Neural progenitor cell (in vitro differentiated cells): ENCODE results near the gene REXO5. TPM values are rescaled to one million over a fixed set of nuclear protein-coding genes. Genes with fewer than 3 reads are reported as not detected.

Source experiments
- DNase-seq: peaks from one replicate; pipeline ENCODE4 v3.0.0-alpha.2; 2016; ENCODE audit warnings: low spot score
- H2AFZ ChIP-seq: fragments of 200-600 bp; sonication (generic); replicated peaks from 2 replicates; pipeline ENCODE4 v1.6.1; 2016; ENCODE audit warnings: antibody characterized with exemption
- H3F3A ChIP-seq: fragments of 200-600 bp; sonication (generic); 2 replicates; pipeline ENCODE4 v1.6.1; 2016; ENCODE audit warnings: antibody characterized with exemption, low read depth
- H3K27ac ChIP-seq: fragments of 200-600 bp; sonication (generic); 2 replicates; pipeline ENCODE4 v1.5.1; 2016; ENCODE audit warnings: mild to moderate bottlenecking
- H3K27me3 ChIP-seq: fragments of 200-600 bp; sonication (generic); 2 replicates; pipeline ENCODE4 v1.6.1; 2016; ENCODE audit warnings: mild to moderate bottlenecking, moderate library complexity
- H3K36me3 ChIP-seq: fragments of 200-600 bp; sonication (generic); 2 replicates; pipeline ENCODE4 v1.5.1; 2016
- H3K4me1 ChIP-seq: fragments of 200-600 bp; sonication (generic); 2 replicates; pipeline ENCODE4 v1.6.1; 2016; ENCODE audit warnings: mixed run types
- H3K4me2 ChIP-seq: fragments of 200-600 bp; sonication (generic); 2 replicates; pipeline ENCODE4 v1.6.1; 2016
- H3K4me3 ChIP-seq: fragments of 200-600 bp; sonication (generic); 2 replicates; pipeline ENCODE4 v1.5.1; 2016
- H3K79me2 ChIP-seq: fragments of 200-600 bp; sonication (generic); 2 replicates; pipeline ENCODE4 v1.6.1; 2016; ENCODE audit warnings: low read depth
- H3K9ac ChIP-seq: fragments of 200-600 bp; sonication (generic); 2 replicates; pipeline ENCODE4 v1.6.1; 2016
- H3K9me3 ChIP-seq: fragments of 200-600 bp; sonication (generic); 2 replicates; pipeline ENCODE4 v1.5.1; 2016; ENCODE audit warnings: low read depth
- H4K20me1 ChIP-seq: fragments of 200-600 bp; sonication (generic); 2 replicates; pipeline ENCODE4 v1.6.1; 2016; ENCODE audit warnings: low read depth
- H3K27ac Mint-ChIP-seq: 3 replicates; pipeline ENCODE4 v1.8.0; 2021; ENCODE audit warnings: mixed read lengths
- H3K27me3 Mint-ChIP-seq: 2 replicates; pipeline ENCODE4 v1.8.0; 2022; ENCODE audit warnings: low read depth, mild to moderate bottlenecking, inconsistent platforms, moderate library complexity, mixed read lengths; ENCODE audit not compliant: insufficient read depth
- H3K36me3 Mint-ChIP-seq: 3 replicates; pipeline ENCODE4 v1.8.0; 2021; ENCODE audit warnings: mixed read lengths
- H3K4me1 Mint-ChIP-seq: 3 replicates; pipeline ENCODE4 v1.8.0; 2021; ENCODE audit warnings: mixed read lengths
- H3K4me3 Mint-ChIP-seq: 3 replicates; pipeline ENCODE4 v1.8.0; 2021; ENCODE audit warnings: mild to moderate bottlenecking, moderate library complexity, mixed read lengths
- H3K9me3 Mint-ChIP-seq: 3 replicates; pipeline ENCODE4 v1.8.0; 2020; ENCODE audit warnings: mixed read lengths
- CTCF ChIP-seq: fragments of 200-600 bp; sonication (generic); IDR thresholded peaks from 2 replicates; pipeline ENCODE4 v1.5.1; 2017; ENCODE audit warnings: antibody characterized with exemption, mild to moderate bottlenecking
- EZH2 ChIP-seq: fragments of 200-600 bp; sonication (generic); IDR thresholded peaks from 2 replicates; pipeline ENCODE4 v1.6.1; 2017; ENCODE audit warnings: antibody characterized with exemption, mild to moderate bottlenecking, moderate library complexity
- EZH2phosphoT487 ChIP-seq: fragments of 200-600 bp; sonication (generic); IDR thresholded peaks from 2 replicates; pipeline ENCODE4 v1.6.1; 2017; ENCODE audit warnings: antibody characterized with exemption
- total RNA-seq: library from RNA; depleted of rRNA; stranded (reverse); fragments of >200 nt; gene quantifications from 2 replicates; pipeline ENCODE4 v1.2.3, GENCODE V29; 2015; ENCODE audit warnings: low replicate concordance

Gene REXO5
- total RNA-seq, 1 donor from 2014 or later: 13.1 TPM

- Histone ChIP-seq H3K9ac (no peak overlapping the region), H4K20me1 (no peaks in the 10 kb centered on the region), H3K9me3 (no peaks in the 10 kb centered on the region), H3F3A (no peaks in the 10 kb centered on the region), H3K27ac (no peak overlapping the region), H3K27me3 (no peaks in the 10 kb centered on the region), H3K4me1 (no peaks in the 10 kb centered on the region), H3K79me2 (no peaks in the 10 kb centered on the region), H2AFZ (no peak overlapping the region), H3K36me3 (no peaks in the 10 kb centered on the region), H3K4me3 (no peak overlapping the region), H3K4me2 (no peak overlapping the region)
- no peak overlapping the region for H3K4me3 Mint-ChIP-seq
- DNase-seq: no peak
- no peak overlapping the region for H3K27ac Mint-ChIP-seq
- H3K27me3 Mint-ChIP-seq: peaks cover 2% of the 10 kb centered on the region
- no peaks in the 10 kb centered on the region for H3K9me3 Mint-ChIP-seq
- H3K4me1 Mint-ChIP-seq: peaks cover 3% of the 10 kb centered on the region
- peaks cover 7% of the 10 kb centered on the region for H3K36me3 Mint-ChIP-seq
- no peak for TF ChIP-seq CTCF
- no peak for TF ChIP-seq EZH2
- no peak for TF ChIP-seq EZH2phosphoT487
Measured at GRCh38 chr16:20851601-20852000, 45.3 kb downstream of the REXO5 start.

- no peak overlapping the region for H3K27ac Mint-ChIP-seq
- Histone ChIP-seq H3K27ac (no peak overlapping the region), H3F3A (no peaks in the 10 kb centered on the region), H3K27me3 (no peaks in the 10 kb centered on the region), H2AFZ (no peak overlapping the region), H3K79me2 (no peaks in the 10 kb centered on the region), H3K9me3 (no peaks in the 10 kb centered on the region), H3K4me1 (no peaks in the 10 kb centered on the region), H3K4me2 (no peak overlapping the region), H4K20me1 (no peaks in the 10 kb centered on the region), H3K36me3 (no peaks in the 10 kb centered on the region), H3K4me3 (no peak overlapping the region), H3K9ac (no peak overlapping the region)
- peaks cover 3% of the 10 kb centered on the region for H3K4me1 Mint-ChIP-seq
- peaks cover 11% of the 10 kb centered on the region for H3K36me3 Mint-ChIP-seq
- DNase-seq: no peak
- no peaks in the 10 kb centered on the region for H3K9me3 Mint-ChIP-seq
- no peak for TF ChIP-seq EZH2
- TF ChIP-seq CTCF: no peak
- TF ChIP-seq EZH2phosphoT487: no peak
- H3K27me3 Mint-ChIP-seq: peaks cover 2% of the 10 kb centered on the region
- no peak overlapping the region for H3K4me3 Mint-ChIP-seq
Measured at GRCh38 chr16:20853143-20853542, 46.8 kb downstream of the REXO5 start.

- Histone ChIP-seq H3K4me1 (no peaks in the 10 kb centered on the region), H3K79me2 (no peaks in the 10 kb centered on the region), H3F3A (no peaks in the 10 kb centered on the region), H3K4me2 (no peak overlapping the region), H3K9me3 (no peaks in the 10 kb centered on the region), H3K27me3 (no peaks in the 10 kb centered on the region), H3K9ac (no peak overlapping the region), H2AFZ (no peak overlapping the region), H3K36me3 (no peaks in the 10 kb centered on the region), H3K27ac (no peak overlapping the region), H4K20me1 (no peaks in the 10 kb centered on the region), H3K4me3 (no peak overlapping the region)
- Mint-ChIP-seq H3K27ac (no peak overlapping the region), H3K27me3 (peaks cover 2% of the 10 kb centered on the region), H3K9me3 (no peaks in the 10 kb centered on the region), H3K4me3 (no peak overlapping the region), H3K36me3 (peaks cover 13% of the 10 kb centered on the region), H3K4me1 (peaks cover 3% of the 10 kb centered on the region)
- DNase-seq: no peak
- no peak for TF ChIP-seq CTCF
- TF ChIP-seq EZH2: no peak
- no peak for TF ChIP-seq EZH2phosphoT487
Measured at GRCh38 chr16:20853981-20854620, 47.8 kb downstream of the REXO5 start.
